Stimulated activated CD4-positive, alpha-beta T cell treated with anti-CD3 and anti-CD28 coated beads, Interleukin-1b, Interleukin-23, amount 100 ng/mL, for 1 hour (primary cell): ENCODE results near the gene PIK3R5.
"Not testable (repeated sequence)": the region's sequence is repeated elsewhere in the genome, so short reads cannot be mapped to it uniquely, and the experiment has no call there.

Source experiments
- DNase-seq, 2 donors: peaks; one replicate each; pipeline ENCODE4 v3.0.0-alpha.2; 2020; ENCODE audit warnings: low read depth in 2 of 2

Gene PIK3R5

GRCh38 chr17:8859027-8859803 lies 106.3 kb downstream of the PIK3R5 start:
- no peak for DNase-seq

- DNase-seq, result no peak
These were observed 107.6 kb downstream of the PIK3R5 start for GRCh38 chr17:8857919-8858318.

- no peak for DNase-seq
These were observed 108.5 kb downstream of the PIK3R5 start for GRCh38 chr17:8856869-8857575.

GRCh38 chr17:8856205-8856603 lies 109.3 kb downstream of the PIK3R5 start:
- DNase-seq, result not testable (repeated sequence)

- DNase-seq, result no peak
These were observed 109.9 kb downstream of the PIK3R5 start for GRCh38 chr17:8855477-8856204.

GRCh38 chr17:8851600-8851999 lies 113.9 kb downstream of the PIK3R5 start:
- no peak for DNase-seq

GRCh38 chr17:8849311-8850041 lies 116.0 kb downstream of the PIK3R5 start:
- no peak for DNase-seq

GRCh38 chr17:8847891-8848290 lies 117.6 kb downstream of the PIK3R5 start:
- no peak for DNase-seq

GRCh38 chr17:8846768-8847211 lies 118.7 kb downstream of the PIK3R5 start:
- no peak for DNase-seq

- no peak for DNase-seq
These were observed 121.0 kb downstream of the PIK3R5 start for GRCh38 chr17:8844229-8845218.

GRCh38 chr17:8843344-8843743 lies 122.2 kb downstream of the PIK3R5 start:
- no peak for DNase-seq

- DNase-seq, result no peak
These were observed 123.7 kb downstream of the PIK3R5 start for GRCh38 chr17:8841844-8842243.

- no peak for DNase-seq
These were observed 126.0 kb downstream of the PIK3R5 start for GRCh38 chr17:8839410-8839935.

- DNase-seq, result no peak
These were observed 126.9 kb downstream of the PIK3R5 start for GRCh38 chr17:8838551-8839095.

- no peak for DNase-seq
These were observed 127.9 kb downstream of the PIK3R5 start for GRCh38 chr17:8837563-8838075.

GRCh38 chr17:8836821-8837562 lies 128.5 kb downstream of the PIK3R5 start:
- DNase-seq, result no peak

- DNase-seq, result no peak
These were observed 129.7 kb downstream of the PIK3R5 start for GRCh38 chr17:8835631-8836364.

GRCh38 chr17:8835106-8835505 lies 130.4 kb downstream of the PIK3R5 start:
- DNase-seq, result no peak
